HG03469 (cell line): ENCODE data around the gene ARHGEF19.
"Not testable (repeated sequence)": the region's sequence is repeated elsewhere in the genome, so short reads cannot be mapped to it uniquely, and the experiment has no call there.

Experiments used
- ATAC-seq: cut with Tn5 transposase; IDR thresholded peaks from one replicate; pipeline ENCODE4 v1.9.1; 2021; ENCODE audit warnings: mild to moderate bottlenecking, moderate library complexity, moderate number of reproducible peaks; ENCODE audit not compliant: unreplicated experiment

The ARHGEF19 gene

GRCh38 chr1:16222716-16223115 lies 10.3 kb upstream of the ARHGEF19 start:
- not testable (repeated sequence) for ATAC-seq

DNA sequence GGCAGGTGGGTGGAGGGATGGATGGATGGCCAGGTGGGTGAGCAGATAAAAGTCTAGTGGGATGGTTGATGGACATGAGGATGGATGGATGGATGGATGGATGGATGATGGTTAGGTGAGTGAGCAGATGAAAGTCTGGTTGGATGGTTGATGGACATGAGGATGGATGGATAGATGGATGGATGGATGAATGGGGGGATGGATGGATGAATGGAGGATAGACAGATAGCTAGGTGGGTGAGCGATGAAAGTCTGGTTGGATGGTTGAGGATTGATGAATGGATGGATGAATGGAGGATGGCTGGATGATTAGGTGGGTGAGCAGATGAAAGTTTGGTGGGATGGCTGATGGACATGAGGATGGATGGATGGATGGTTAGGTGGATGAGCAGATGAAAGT lies 9.0 kb upstream of the ARHGEF19 start:
- no peak for ATAC-seq

- no peak for ATAC-seq
Measured at GRCh38 chr1:16219968-16220500, 7.6 kb upstream of the ARHGEF19 start.

DNA sequence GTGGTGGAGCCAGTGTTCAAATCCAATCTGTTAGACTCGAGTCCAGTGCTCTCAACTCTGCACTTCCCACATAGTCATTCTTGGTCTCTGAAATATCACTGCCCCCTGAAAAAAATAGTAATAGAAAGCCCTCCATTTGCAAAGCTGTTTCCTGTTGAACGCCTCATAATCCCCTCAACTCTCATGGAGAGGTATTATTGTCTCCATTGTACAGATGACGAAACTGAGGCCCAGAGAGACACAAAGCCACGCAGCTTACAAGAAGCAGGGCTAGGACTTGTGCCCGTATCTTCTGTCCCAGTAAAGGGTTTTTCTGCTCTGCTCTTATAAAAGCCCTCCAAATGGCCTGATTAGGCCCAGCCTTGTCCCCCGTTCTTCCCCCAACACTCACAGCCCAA lies 6.2 kb upstream of the ARHGEF19 start:
- no peak for ATAC-seq

- ATAC-seq, result no peak
Measured at GRCh38 chr1:16218014-16218673, 5.7 kb upstream of the ARHGEF19 start.

- peak; percentile 73 for ATAC-seq
Measured at GRCh38 chr1:16217061-16217785, 4.8 kb upstream of the ARHGEF19 start.

DNA sequence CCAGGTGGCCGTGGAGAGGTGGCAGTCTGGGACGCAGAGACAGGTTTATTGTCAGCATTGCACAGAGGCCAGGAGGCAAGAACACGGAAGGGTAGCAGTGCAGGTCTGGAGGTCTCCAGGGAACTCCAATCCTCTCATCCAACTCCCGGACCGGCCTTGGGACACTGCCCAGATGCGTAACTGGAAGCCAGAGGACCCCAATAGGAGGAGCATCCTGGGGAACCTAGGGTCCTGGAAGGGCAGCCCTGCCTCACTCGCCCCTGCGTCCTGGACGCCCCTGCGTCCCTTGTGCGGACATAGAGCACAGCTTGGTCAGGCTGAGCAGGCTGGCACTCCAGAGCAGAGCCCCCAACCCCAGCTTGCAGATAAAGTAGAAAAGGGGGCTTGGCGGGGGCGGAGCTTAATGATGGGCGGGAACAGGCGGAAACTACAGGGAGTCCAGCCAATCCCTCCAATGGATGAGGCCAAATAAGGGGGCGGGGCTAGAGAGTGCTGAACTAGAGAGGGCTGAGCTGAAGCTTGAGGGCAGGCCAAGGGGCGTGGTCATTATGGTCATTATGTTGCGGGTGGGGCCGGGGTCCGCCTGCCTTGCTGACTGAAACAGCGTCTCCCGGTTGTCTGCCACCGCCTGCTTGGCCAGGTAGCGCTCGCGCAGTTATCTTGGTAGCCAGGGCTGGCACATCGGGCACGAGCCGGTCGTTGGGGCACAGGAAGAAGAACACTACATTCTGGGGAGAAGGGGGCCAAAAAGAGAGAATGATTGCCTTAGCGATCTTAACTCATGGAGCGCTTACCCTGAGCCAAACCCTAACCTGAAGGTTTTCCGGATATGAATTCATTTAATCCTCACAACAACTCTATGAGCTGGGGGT lies 3.7 kb upstream of the ARHGEF19 start:
- ATAC-seq, result no peak

- not testable (repeated sequence) for ATAC-seq
Measured at GRCh38 chr1:16215240-16215639, 2.8 kb upstream of the ARHGEF19 start.

- not testable (repeated sequence) for ATAC-seq
Measured at GRCh38 chr1:16213544-16213943, 1.1 kb upstream of the ARHGEF19 start.

DNA sequence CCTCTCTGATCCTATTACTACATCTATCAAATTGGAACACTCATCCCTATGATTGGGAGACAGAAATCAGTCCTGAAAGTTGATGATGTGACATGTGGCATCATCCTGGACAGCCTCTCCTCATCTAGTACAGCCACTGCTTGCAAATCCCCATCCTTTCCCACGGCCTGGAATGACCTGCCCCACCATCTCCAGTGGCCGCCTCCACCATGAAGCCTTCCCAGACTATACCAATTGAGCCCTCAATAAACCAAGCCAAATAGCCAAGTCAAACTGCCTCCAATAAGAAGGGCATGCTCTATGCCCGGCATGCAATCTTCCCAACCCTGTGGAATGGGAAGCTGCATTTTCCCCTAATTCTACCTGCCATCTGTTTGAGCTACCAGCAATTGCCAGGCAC lies 561 bp upstream of the ARHGEF19 start:
- no peak for ATAC-seq

DNA sequence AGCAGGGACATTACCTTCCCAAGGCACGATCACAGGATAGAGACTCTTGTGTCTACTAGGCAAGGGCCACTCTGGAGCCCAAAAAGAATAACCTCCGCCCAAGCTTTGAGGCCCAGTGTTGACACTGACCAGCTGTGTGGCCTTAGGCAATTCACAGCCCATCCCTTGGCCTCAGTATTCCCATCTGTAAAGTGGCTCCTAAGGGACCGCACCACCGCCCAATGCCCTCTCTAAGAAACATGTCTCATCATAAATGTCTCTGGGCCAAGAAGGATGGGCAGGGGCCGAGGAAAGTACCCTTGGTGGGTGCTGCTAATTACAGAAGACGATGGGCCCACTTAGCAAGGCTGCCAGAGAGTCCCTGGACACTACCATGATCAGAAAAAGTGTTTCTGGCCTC lies 628 bp downstream of the ARHGEF19 start:
- no peak for ATAC-seq

- ATAC-seq, result no peak
Measured at GRCh38 chr1:16210581-16210980, 1.9 kb downstream of the ARHGEF19 start.

GRCh38 chr1:16209847-16210407 lies 2.5 kb downstream of the ARHGEF19 start:
- ATAC-seq, result no peak

- ATAC-seq, result no peak
Measured at GRCh38 chr1:16209132-16209846, 3.2 kb downstream of the ARHGEF19 start.

GRCh38 chr1:16208270-16208987 lies 4.0 kb downstream of the ARHGEF19 start:
- ATAC-seq, result no peak

- no peak for ATAC-seq
Measured at GRCh38 chr1:16207318-16208269, 4.9 kb downstream of the ARHGEF19 start.

DNA sequence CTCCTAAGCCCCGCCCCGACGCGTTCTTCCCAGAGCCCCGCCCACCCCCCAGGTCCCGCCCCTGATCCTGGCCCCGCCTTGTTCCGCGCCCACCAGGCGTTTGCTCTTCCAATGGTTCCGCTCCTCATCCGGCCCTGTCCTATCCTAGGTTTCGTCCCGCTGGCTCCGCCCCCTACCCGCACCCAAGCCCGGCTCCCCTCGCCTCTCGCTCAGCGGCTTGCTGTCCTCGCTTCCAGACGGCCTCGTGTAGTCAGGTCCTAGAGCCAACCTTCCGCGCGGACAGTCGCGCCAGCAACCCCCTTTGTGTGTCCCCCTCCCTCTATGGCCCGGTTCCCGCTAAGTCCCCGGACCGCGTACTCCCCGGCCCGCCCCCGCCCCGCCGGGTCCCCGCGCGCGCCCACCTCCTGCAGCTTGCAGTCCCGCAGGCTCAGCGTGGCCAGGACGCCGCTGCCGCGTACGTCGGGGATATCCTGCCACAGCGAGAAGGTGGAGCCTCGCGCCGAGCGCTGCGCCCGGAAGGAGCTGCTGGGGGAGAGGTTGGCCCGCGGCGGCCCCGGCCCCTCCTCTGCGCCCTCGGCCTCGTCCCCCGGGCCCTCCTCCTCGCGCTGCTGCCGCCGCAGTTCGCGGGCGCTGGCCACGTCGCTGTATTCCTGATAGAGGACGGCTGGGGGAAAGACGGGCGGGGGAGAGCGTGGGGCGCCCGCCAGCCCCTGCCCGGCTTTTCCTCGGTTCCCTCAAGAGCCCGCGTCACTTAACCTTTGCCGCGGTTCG lies 5.7 kb downstream of the ARHGEF19 start:
- peak; percentile 47 for ATAC-seq
